ENCODE data around the gene EPG5. TPM values are rescaled to one million over a fixed set of nuclear protein-coding genes. Genes with fewer than 3 reads are reported as not detected.

EPG5 gene
- polyA plus RNA-seq, 1 of the 3 experiments (the other 2 are of a cell fraction), result 13.6 TPM

DNA sequence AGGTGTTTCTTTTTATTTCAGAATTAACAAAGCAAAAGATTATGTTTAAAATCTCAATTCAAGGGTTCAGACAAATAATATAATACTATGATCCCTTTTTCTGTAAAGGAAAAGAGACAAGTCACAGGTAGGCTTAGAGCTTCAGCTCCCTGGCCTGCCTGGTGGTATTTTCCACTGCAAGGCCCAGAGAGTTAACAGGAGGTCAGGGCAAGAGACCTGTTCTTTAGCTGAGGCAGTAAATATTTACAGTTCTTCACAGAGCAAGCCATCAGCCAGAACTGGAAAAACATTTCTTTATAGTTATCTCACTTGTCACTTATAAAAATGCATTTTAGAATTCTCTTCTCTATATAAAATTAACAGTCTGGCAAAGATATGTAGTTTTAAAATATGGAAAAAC, 70.1 kb downstream of the EPG5 start:
- Histone ChIP-seq H3F3A (replicated peaks; ENCODE audit: insufficient read depth) (no peaks in the 10 kb centered on the region), H3K27ac (ENCODE audit: low read depth in 2 of 2, low read length in 1 of 2) (no peak overlapping the region), H3K4me1 (ENCODE audit: control insufficient read depth in 1 of 2, insufficient read depth in 2 of 2, low read depth in 1 of 2, low read length in 1 of 2) (no peaks in the 10 kb centered on the region), H3K27me3 (ENCODE audit: insufficient read depth) (no peaks in the 10 kb centered on the region), H3K9me3 (no peaks in the 10 kb centered on the region), H3K9ac (no peak overlapping the region), H3K4me3 (ENCODE audit: low read depth in 2 of 2, low read length in 1 of 2) (no peak overlapping the region), H3K79me2 (ENCODE audit: insufficient read depth) (peaks cover 3% of the 10 kb centered on the region), H3K36me3 (replicated peaks in 1 of 2; ENCODE audit: control insufficient read depth in 1 of 2, insufficient read depth in 2 of 2, low read length in 1 of 2) (peaks cover 64 to 78% of the 10 kb centered on the region in 2 experiments), H2AFZ (ENCODE audit: low read depth) (no peak overlapping the region), H3K9me2 (no peaks in the 10 kb centered on the region), H3K4me2 (no peak overlapping the region), H4K20me1 (ENCODE audit: insufficient read depth) (no peaks in the 10 kb centered on the region)
- POLR2A ChIA-PET, result no interaction called here
- DNase-seq, result no peak
- CTCF ChIA-PET, result interaction anchor here (1.2 to 1.6 kb wide), 2 partner anchors 14 to 17 kb away, joined by 4 to 5 read pairs; no protein-coding TSS in a partner anchor
- no peak for TF ChIP-seq FOXM1 (IDR thresholded peaks at IDR 0.05; ENCODE audit: low read depth)
- no peak for TF ChIP-seq TEAD4 (IDR thresholded peaks at IDR 0.05; ENCODE audit: borderline replicate concordance, insufficient read depth)
- no peak for TF ChIP-seq SIN3A (IDR thresholded peaks at IDR 0.05; ENCODE audit: borderline replicate concordance, low read depth, low read length)
- no peak for TF ChIP-seq FOSL2 (IDR thresholded peaks at IDR 0.05; ENCODE audit: borderline replicate concordance, low read depth)
- no peak for TF ChIP-seq PBX3 (IDR thresholded peaks at IDR 0.05)
- TF ChIP-seq EZH2phosphoT487 (IDR thresholded peaks at IDR 0.05; ENCODE audit: borderline replicate concordance, low read depth), result no peak
- no peak for TF ChIP-seq FOXJ3 (CRISPR knock-in tag; IDR thresholded peaks at IDR 0.05)
- TF ChIP-seq TAF1 (IDR thresholded peaks at IDR 0.05; ENCODE audit: borderline replicate concordance, low read depth, low read length), result no peak
- TF ChIP-seq, protein P1, sequence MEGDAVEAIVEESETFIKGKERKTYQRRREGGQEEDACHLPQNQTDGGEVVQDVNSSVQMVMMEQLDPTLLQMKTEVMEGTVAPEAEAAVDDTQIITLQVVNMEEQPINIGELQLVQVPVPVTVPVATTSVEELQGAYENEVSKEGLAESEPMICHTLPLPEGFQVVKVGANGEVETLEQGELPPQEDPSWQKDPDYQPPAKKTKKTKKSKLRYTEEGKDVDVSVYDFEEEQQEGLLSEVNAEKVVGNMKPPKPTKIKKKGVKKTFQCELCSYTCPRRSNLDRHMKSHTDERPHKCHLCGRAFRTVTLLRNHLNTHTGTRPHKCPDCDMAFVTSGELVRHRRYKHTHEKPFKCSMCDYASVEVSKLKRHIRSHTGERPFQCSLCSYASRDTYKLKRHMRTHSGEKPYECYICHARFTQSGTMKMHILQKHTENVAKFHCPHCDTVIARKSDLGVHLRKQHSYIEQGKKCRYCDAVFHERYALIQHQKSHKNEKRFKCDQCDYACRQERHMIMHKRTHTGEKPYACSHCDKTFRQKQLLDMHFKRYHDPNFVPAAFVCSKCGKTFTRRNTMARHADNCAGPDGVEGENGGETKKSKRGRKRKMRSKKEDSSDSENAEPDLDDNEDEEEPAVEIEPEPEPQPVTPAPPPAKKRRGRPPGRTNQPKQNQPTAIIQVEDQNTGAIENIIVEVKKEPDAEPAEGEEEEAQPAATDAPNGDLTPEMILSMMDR (IDR thresholded peaks at IDR 0.05), result no peak
- TF ChIP-seq GATA2 (CRISPR knock-in tag; IDR thresholded peaks at IDR 0.05), result no peak
- TF ChIP-seq RXRA (IDR thresholded peaks at IDR 0.05; ENCODE audit: borderline replicate concordance, low read depth), result no peak
- TF ChIP-seq GABPA (IDR thresholded peaks at IDR 0.05; ENCODE audit: low read depth), result no peak
- TF ChIP-seq MXI1 (IDR thresholded peaks at IDR 0.05; ENCODE audit: low read depth, low read length), result no peak
- TF ChIP-seq, protein P2, sequence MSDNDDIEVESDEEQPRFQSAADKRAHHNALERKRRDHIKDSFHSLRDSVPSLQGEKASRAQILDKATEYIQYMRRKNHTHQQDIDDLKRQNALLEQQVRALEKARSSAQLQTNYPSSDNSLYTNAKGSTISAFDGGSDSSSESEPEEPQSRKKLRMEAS (IDR thresholded peaks at IDR 0.05; ENCODE audit: low read depth), result no peak
- TF ChIP-seq, protein P3, sequence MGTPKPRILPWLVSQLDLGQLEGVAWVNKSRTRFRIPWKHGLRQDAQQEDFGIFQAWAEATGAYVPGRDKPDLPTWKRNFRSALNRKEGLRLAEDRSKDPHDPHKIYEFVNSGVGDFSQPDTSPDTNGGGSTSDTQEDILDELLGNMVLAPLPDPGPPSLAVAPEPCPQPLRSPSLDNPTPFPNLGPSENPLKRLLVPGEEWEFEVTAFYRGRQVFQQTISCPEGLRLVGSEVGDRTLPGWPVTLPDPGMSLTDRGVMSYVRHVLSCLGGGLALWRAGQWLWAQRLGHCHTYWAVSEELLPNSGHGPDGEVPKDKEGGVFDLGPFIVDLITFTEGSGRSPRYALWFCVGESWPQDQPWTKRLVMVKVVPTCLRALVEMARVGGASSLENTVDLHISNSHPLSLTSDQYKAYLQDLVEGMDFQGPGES (IDR thresholded peaks at IDR 0.05; ENCODE audit: low read depth, low read length), result no peak
- TF ChIP-seq REST (IDR thresholded peaks at IDR 0.05; ENCODE audit: low read depth, low read length), result no peak

Measured in SK-N-SH (cell line).